Fibroblast of lung (primary cell): Measurements from ENCODE around the gene BCL2L14.

ENCODE experiments used
- EZH2 ChIP-seq: IDR thresholded peaks from 2 replicates; pipeline ENCODE4 v1.5.1; 2012; ENCODE audit warnings: low read length, control low read depth, mild to moderate bottlenecking; ENCODE audit errors: missing control alignments
- TF ChIP-seq, protein P1 (sequence below), 2 donors: IDR thresholded peaks in 1 of 2; conservative IDR thresholded peaks in 1 of 2; 1 replicate in 1 of 2; 2 replicates in 1 of 2; pipeline ENCODE4 v1.5.1; 2011 to 2012; ENCODE audit warnings: low read length in 2 of 2, control low read depth in 1 of 2, inconsistent platforms in 1 of 2, low read depth in 1 of 2, mild to moderate bottlenecking in 1 of 2

DNA sequence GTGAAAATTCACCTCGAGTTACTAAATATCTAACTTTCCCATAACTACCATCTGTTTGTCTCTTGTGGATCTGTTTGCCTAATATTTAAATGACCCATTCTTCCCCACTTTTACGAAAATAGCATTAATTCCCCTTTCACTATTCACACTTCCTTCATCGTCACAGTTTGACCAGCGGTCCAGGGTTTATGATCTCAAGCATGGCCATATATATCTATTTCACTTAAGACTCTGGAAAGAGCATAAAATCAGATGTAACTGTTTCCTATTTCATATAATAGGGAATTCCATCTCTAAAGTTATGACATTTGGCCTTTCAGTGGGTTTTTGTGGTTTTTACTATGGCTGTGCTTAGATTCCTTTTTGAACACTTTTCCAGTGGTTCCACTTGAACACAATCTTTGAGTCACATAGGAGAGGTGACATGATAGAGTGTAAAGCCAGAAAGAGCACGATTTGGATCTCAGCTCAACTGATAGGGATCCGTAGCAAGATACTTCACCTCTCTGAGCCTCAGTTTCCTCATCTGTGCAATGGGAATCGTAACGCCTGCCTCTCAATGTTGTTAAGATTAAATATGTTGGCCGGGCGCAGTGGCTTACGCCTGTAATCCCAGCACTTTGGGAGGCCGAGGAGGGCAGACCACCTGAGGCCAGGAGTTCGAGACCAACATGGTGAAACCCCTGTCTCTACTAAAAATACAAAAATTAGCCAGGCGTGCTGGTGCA is 754 bp upstream of the BCL2L14 start:
- TF ChIP-seq, protein P1, sequence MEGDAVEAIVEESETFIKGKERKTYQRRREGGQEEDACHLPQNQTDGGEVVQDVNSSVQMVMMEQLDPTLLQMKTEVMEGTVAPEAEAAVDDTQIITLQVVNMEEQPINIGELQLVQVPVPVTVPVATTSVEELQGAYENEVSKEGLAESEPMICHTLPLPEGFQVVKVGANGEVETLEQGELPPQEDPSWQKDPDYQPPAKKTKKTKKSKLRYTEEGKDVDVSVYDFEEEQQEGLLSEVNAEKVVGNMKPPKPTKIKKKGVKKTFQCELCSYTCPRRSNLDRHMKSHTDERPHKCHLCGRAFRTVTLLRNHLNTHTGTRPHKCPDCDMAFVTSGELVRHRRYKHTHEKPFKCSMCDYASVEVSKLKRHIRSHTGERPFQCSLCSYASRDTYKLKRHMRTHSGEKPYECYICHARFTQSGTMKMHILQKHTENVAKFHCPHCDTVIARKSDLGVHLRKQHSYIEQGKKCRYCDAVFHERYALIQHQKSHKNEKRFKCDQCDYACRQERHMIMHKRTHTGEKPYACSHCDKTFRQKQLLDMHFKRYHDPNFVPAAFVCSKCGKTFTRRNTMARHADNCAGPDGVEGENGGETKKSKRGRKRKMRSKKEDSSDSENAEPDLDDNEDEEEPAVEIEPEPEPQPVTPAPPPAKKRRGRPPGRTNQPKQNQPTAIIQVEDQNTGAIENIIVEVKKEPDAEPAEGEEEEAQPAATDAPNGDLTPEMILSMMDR (conservative IDR thresholded peaks at IDR 0.05 in 1 of 2, IDR thresholded peaks at IDR 0.05 in 1 of 2; ENCODE audit: low read depth in 1 of 2, low read length in 2 of 2): no peak
- no peak for TF ChIP-seq EZH2
